GM13976 (cell line): ENCODE data around the gene ZNF530.

Experiments
- DNase-seq: peaks from one replicate; pipeline ENCODE4 v3.0.0; 2012; ENCODE audit warnings: low spot score
- in situ Hi-C: fragments of 300-500 bp; cut with MboI; formaldehyde crosslinking; loops from one replicate; pipeline ENCODE4 v1.12.0; 2022; ENCODE audit warnings: low sequenced_read_pairs, mixed read lengths, inconsistent platforms; ENCODE audit not compliant: unreplicated experiment
- TF ChIP-seq, protein P1 (sequence below): IDR thresholded peaks from 2 replicates; pipeline ENCODE4 v1.5.1; 2012; ENCODE audit warnings: borderline replicate concordance, mild to moderate bottlenecking; ENCODE audit not compliant: insufficient read depth; ENCODE audit errors: extremely low read depth, missing control alignments, control extremely low read depth

Gene ZNF530

GRCh38 chr19:57578487-57579205 is 21.0 kb upstream of the ZNF530 start, which contains the start of gene ZNF416:
TSS of gene ZNF416 (minus strand) at chr19:57578911. CDS start at chr19:57578704, 207 bp downstream.
- in situ Hi-C loops, result no loop called here
- TF ChIP-seq, protein P1, sequence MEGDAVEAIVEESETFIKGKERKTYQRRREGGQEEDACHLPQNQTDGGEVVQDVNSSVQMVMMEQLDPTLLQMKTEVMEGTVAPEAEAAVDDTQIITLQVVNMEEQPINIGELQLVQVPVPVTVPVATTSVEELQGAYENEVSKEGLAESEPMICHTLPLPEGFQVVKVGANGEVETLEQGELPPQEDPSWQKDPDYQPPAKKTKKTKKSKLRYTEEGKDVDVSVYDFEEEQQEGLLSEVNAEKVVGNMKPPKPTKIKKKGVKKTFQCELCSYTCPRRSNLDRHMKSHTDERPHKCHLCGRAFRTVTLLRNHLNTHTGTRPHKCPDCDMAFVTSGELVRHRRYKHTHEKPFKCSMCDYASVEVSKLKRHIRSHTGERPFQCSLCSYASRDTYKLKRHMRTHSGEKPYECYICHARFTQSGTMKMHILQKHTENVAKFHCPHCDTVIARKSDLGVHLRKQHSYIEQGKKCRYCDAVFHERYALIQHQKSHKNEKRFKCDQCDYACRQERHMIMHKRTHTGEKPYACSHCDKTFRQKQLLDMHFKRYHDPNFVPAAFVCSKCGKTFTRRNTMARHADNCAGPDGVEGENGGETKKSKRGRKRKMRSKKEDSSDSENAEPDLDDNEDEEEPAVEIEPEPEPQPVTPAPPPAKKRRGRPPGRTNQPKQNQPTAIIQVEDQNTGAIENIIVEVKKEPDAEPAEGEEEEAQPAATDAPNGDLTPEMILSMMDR, result peak; percentile 33
- DNase-seq, result peak; percentile 99

DNA sequence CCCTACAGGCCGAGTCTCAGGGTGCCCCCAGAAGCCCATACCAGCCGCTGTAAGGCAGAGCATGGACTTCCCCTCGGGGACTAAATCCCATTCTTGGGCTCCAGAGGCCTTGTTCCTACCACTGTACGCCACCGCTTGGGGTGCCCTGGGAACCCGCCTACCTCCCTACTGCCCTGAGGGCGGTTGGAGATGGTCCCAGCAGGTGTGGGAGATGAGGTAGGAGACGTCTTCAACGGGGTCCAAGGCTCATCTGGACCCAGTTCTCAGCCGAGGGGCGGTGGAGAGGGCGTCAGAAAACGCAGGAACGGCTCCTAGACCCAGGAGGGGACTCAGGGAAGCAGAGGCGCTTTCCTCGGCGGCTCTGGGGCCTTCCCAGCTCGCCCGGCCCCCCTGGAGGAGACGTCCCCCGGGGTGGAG is 16.6 kb upstream of the ZNF530 start:
- no peak for DNase-seq
- TF ChIP-seq, protein P1, result no peak
- in situ Hi-C loops, result no loop called here

DNA sequence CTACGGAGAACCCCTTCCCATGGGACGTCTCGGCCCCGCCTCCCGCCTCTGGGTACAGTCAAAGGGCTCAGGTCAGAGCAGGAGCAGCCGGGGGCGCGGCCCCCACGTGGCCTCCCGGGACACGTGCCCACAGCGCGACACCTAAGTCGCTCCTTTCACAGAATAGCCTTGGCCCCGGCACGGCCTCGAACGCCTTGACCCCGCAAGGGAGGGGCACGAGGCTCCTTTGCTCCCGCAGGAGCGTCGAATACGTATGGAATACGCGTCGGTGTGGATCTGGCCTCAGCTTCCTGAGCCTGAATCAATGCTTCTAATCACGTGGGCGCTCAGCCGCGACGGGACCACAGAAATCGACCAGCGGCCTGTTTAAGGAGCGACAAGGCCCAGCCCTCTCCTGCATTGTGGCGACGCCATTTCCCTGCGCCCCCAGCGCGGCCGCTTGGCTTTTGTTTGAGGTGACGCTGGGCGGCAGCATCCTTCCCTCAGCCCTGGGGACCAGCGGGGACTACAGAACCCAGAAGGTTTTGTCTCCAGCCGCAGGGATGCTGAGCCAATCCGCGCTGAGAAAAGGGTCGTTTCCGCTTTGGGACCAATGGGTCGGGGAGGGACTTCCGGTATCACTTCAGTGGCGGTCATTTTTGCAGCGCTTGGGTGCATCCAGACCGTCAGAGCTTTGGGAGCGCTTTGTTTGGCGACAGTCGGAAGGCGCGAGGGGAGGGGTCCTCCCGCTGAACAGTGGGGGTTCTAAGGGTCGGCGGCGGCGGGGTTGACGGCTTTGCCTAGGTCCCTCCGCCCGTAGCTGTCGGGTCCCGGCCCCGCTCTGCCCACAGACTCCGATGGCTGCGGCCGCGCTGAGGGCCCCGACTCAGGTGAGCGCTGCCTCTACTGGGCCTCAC is 15.9 kb upstream of the ZNF530 start, which contains the start of gene ZIK1:
TSS of gene ZIK1 (plus strand) at position 625 of the 896 bp plus-strand sequence. CDS start at position 837, 212 bp downstream.
- in situ Hi-C loops, result no loop called here
- peak; percentile 95 for DNase-seq

GRCh38 chr19:57587529-57587928 is 12.2 kb upstream of the ZNF530 start:
- TF ChIP-seq, protein P1, result no peak
- in situ Hi-C loops, result no loop called here
- no peak for DNase-seq

More for the DNA sequence above, 15.9 kb upstream of the ZNF530 start, which contains the start of gene ZIK1:
- TF ChIP-seq, protein P1, result no peak

DNA sequence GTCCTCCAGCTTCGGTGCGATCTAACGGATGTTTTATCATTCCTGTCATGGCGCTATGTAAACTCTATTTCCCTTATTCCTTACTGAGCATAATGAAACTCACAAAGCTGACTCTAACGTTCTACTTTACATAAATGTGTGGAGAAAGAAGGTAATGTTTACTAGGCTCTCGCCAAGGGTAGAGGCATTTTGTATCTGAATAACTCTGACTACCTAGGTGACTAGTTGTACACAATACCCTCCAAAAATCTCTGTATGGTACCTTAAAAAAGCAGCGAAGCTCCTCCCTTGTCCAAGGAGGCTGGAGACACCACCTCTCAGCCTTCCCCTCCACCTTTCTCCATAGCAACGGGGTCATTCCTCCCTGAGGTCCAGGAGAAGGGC is 316 bp upstream of the ZNF530 start:
- no peak for DNase-seq
- in situ Hi-C loops, result no loop called here
- TF ChIP-seq, protein P1, result no peak

DNA sequence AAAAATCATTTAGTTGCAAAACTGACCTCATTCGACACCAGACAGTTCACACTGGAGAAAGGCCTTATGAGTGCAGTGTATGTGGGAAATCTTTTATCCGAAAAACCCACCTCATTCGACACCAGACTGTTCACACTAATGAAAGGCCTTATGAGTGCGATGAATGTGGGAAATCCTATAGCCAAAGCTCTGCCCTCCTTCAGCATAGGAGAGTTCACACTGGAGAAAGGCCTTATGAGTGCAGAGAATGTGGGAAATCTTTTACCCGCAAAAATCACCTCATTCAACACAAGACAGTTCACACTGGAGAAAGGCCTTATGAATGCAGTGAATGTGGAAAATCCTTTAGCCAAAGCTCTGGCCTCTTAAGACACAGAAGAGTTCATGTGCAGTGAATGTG is 7.2 kb downstream of the ZNF530 start:
- TF ChIP-seq, protein P1, result no peak
- DNase-seq, result no peak
- in situ Hi-C loops, result no loop called here
